OCI-LY1 (cell line): ENCODE data around the gene FLNC.

Experiments
- H2AFZ ChIP-seq: fragments of 200-600 bp; sonication (generic), shearing (Covaris generic); 2 replicates; pipeline ENCODE4 v1.6.0; 2014; ENCODE audit warnings: antibody characterized with exemption, mild to moderate bottlenecking, low read length
- H3F3A ChIP-seq: fragments of 200-600 bp; sonication (generic), shearing (Covaris generic); 2 replicates; pipeline ENCODE4 v1.6.0; 2014; ENCODE audit warnings: mild to moderate bottlenecking, antibody characterized with exemption, low read length, moderate library complexity; ENCODE audit not compliant: insufficient read depth
- H3K27ac ChIP-seq: fragments of 200-600 bp; sonication (generic); 2 replicates; pipeline ENCODE4 v1.5.1; 2014; ENCODE audit warnings: low read length, mixed run types, mild to moderate bottlenecking, low read depth; ENCODE audit not compliant: poor library complexity, severe bottlenecking
- H3K27me3 ChIP-seq: fragments of 200-600 bp; sonication (generic); 2 replicates; pipeline ENCODE4 v1.6.0; 2014; ENCODE audit warnings: antibody characterized with exemption, mild to moderate bottlenecking, low read length, moderate library complexity; ENCODE audit not compliant: insufficient read depth
- H3K36me3 ChIP-seq: fragments of 200-600 bp; sonication (generic); 2 replicates; pipeline ENCODE4 v1.6.1; 2014; ENCODE audit warnings: mild to moderate bottlenecking, antibody characterized with exemption, low read length, moderate library complexity, mixed read lengths; ENCODE audit not compliant: insufficient read depth
- H3K4me1 ChIP-seq: fragments of 200-600 bp; sonication (generic); 2 replicates; pipeline ENCODE4 v1.5.1; 2014; ENCODE audit warnings: mild to moderate bottlenecking, low read length, moderate library complexity; ENCODE audit not compliant: insufficient read depth, severe bottlenecking
- H3K4me2 ChIP-seq: fragments of 200-600 bp; sonication (generic), shearing (Covaris generic); 2 replicates; pipeline ENCODE4 v1.6.1; 2014; ENCODE audit warnings: low read length
- H3K4me3 ChIP-seq: fragments of 200-600 bp; sonication (generic); 2 replicates; pipeline ENCODE4 v1.5.1; 2014; ENCODE audit warnings: low read length, low read depth, mild to moderate bottlenecking, mixed read lengths; ENCODE audit not compliant: poor library complexity, severe bottlenecking
- H3K79me2 ChIP-seq: fragments of 200-600 bp; shearing (Covaris generic); 2 replicates; pipeline ENCODE4 v1.6.1; 2016; ENCODE audit warnings: mixed run types, low read length, mixed read lengths; ENCODE audit not compliant: insufficient read depth
- H3K9ac ChIP-seq: fragments of 200-600 bp; sonication (generic), shearing (Covaris generic); 2 replicates; pipeline ENCODE4 v1.6.1; 2014; ENCODE audit warnings: mild to moderate bottlenecking, low read length, mixed read lengths
- H3K9me2 ChIP-seq: fragments of 200-600 bp; sonication (generic), shearing (Covaris generic); 2 replicates; pipeline ENCODE4 v1.6.1; 2014; ENCODE audit warnings: low read depth, mild to moderate bottlenecking, low read length, mixed read lengths
- H3K9me3 ChIP-seq: fragments of 200-600 bp; shearing (Covaris generic); 2 replicates; pipeline ENCODE4 v1.6.1; 2014; ENCODE audit warnings: low read length, mixed read lengths
- H4K20me1 ChIP-seq: fragments of 200-600 bp; sonication (generic), shearing (Covaris generic); 2 replicates; pipeline ENCODE4 v1.6.0; 2016; ENCODE audit warnings: mild to moderate bottlenecking, low read length; ENCODE audit not compliant: insufficient read depth
- CTCF ChIP-seq: fragments of 200-600 bp; sonication (generic), shearing (Covaris generic); IDR thresholded peaks from 2 replicates; pipeline ENCODE4 v1.5.1; 2017; ENCODE audit warnings: mild to moderate bottlenecking, antibody characterized with exemption, low read length, moderate library complexity, mixed read lengths
- EZH2 ChIP-seq: fragments of 200-600 bp; sonication (generic), shearing (Covaris generic); IDR thresholded peaks from 2 replicates; pipeline ENCODE4 v1.8.0; 2017; ENCODE audit warnings: borderline replicate concordance, mixed run types, mild to moderate bottlenecking, antibody characterized with exemption, low read length, moderate library complexity, mixed read lengths

FLNC gene

GRCh38 chr7:128799451-128799850 is 30.8 kb upstream of the FLNC start:
- Histone ChIP-seq H3K4me1 (no peaks in the 10 kb centered on the region), H3K36me3 (no peaks in the 10 kb centered on the region; the same call in 1 of the 2 replicates), H3K4me2 (no peak overlapping the region), H3F3A (no peaks in the 10 kb centered on the region), H3K9ac (no peak overlapping the region), H3K4me3 (no peak overlapping the region), H2AFZ (no peak overlapping the region), H3K79me2 (no peaks in the 10 kb centered on the region), H3K9me2 (no peaks in the 10 kb centered on the region), H3K27ac (no peak overlapping the region), H3K9me3 (no peaks in the 10 kb centered on the region), H3K27me3 (no peaks in the 10 kb centered on the region), H4K20me1 (no peaks in the 10 kb centered on the region)
- no peak for TF ChIP-seq EZH2

GRCh38 chr7:128800567-128800966 is 29.6 kb upstream of the FLNC start:
- Histone ChIP-seq H3K4me1 (no peaks in the 10 kb centered on the region), H3K4me3 (no peak overlapping the region), H3K9ac (no peak overlapping the region), H3K27me3 (no peaks in the 10 kb centered on the region; the same call in 1 of the 2 replicates), H3K4me2 (no peak overlapping the region), H3K9me2 (no peaks in the 10 kb centered on the region), H3K36me3 (peaks cover 5% of the 10 kb centered on the region; the same call in 1 of the 2 replicates), H4K20me1 (no peaks in the 10 kb centered on the region), H3F3A (no peaks in the 10 kb centered on the region), H3K79me2 (no peaks in the 10 kb centered on the region), H3K27ac (no peak overlapping the region), H2AFZ (no peak overlapping the region), H3K9me3 (no peaks in the 10 kb centered on the region)
- TF ChIP-seq EZH2 (no peak), CTCF (no peak)

- H2AFZ ChIP-seq = no peak overlapping the region
- no peaks in the 10 kb centered on the region for H4K20me1 ChIP-seq
- no peaks in the 10 kb centered on the region; the same call in 1 of the 2 replicates for H3K27me3 ChIP-seq
- H3K4me1 ChIP-seq = no peaks in the 10 kb centered on the region
- H3K4me3 ChIP-seq = no peak overlapping the region
- H3K9me3 ChIP-seq = no peaks in the 10 kb centered on the region
- no peak overlapping the region for H3K4me2 ChIP-seq
- H3K9me2 ChIP-seq = no peaks in the 10 kb centered on the region
- no peak for TF ChIP-seq EZH2
- no peak for TF ChIP-seq CTCF
- no peaks in the 10 kb centered on the region for H3F3A ChIP-seq
- no peaks in the 10 kb centered on the region for H3K79me2 ChIP-seq
- H3K36me3 ChIP-seq = peaks cover 9% of the 10 kb centered on the region; the same call in 1 of the 2 replicates
- H3K27ac ChIP-seq = no peak overlapping the region
- no peak overlapping the region for H3K9ac ChIP-seq
Measured at GRCh38 chr7:128801003-128801402, 29.2 kb upstream of the FLNC start.

GRCh38 chr7:128801667-128802418 is 28.4 kb upstream of the FLNC start:
- TF ChIP-seq CTCF (no peak), EZH2 (no peak)
- H3K9ac ChIP-seq = no peak overlapping the region
- no peak overlapping the region for H3K4me2 ChIP-seq
- no peaks in the 10 kb centered on the region for H3F3A ChIP-seq
- H2AFZ ChIP-seq = no peak overlapping the region
- H3K79me2 ChIP-seq = no peaks in the 10 kb centered on the region
- no peaks in the 10 kb centered on the region for H3K4me1 ChIP-seq
- peaks cover 10% of the 10 kb centered on the region; the same call in 1 of the 2 replicates for H3K36me3 ChIP-seq
- H3K27me3 ChIP-seq = no peaks in the 10 kb centered on the region; the same call in 1 of the 2 replicates
- no peaks in the 10 kb centered on the region for H4K20me1 ChIP-seq
- no peak overlapping the region for H3K27ac ChIP-seq
- no peaks in the 10 kb centered on the region for H3K9me3 ChIP-seq
- H3K4me3 ChIP-seq = no peak overlapping the region
- no peaks in the 10 kb centered on the region for H3K9me2 ChIP-seq
